Measurements from ENCODE around the gene SSBP4.

The SSBP4 gene

GRCh38 chr19:18384775-18385174, 34.4 kb upstream of the SSBP4 start:
- Histone ChIP-seq H3K4me1 (ENCODE audit: insufficient read depth, insufficient read length) (peaks cover 12% of the 10 kb centered on the region), H3K9me3 (ENCODE audit: insufficient read depth, low read length) (no peaks in the 10 kb centered on the region), H3K4me3 (ENCODE audit: insufficient read length, low read depth) (no peak overlapping the region), H3K27me3 (ENCODE audit: insufficient read depth, insufficient read length) (peaks cover 36% of the 10 kb centered on the region), H3K9ac (ENCODE audit: insufficient read length, low read depth) (no peak overlapping the region), H3K36me3 (ENCODE audit: insufficient read depth, insufficient read length, low read length) (no peaks in the 10 kb centered on the region)
- TF ChIP-seq SUZ12 (IDR thresholded peaks at IDR 0.05; ENCODE audit: extremely low read depth, insufficient read depth, insufficient read length) = no peak
- TF ChIP-seq YY1 (IDR thresholded peaks at IDR 0.05; ENCODE audit: insufficient read depth, insufficient read length) = no peak
- TF ChIP-seq ZNF274 (IDR thresholded peaks at IDR 0.05; ENCODE audit: low read depth, low read length) = no peak
- DNase-seq (ENCODE audit: low read depth, low spot score) = no peak

DNA sequence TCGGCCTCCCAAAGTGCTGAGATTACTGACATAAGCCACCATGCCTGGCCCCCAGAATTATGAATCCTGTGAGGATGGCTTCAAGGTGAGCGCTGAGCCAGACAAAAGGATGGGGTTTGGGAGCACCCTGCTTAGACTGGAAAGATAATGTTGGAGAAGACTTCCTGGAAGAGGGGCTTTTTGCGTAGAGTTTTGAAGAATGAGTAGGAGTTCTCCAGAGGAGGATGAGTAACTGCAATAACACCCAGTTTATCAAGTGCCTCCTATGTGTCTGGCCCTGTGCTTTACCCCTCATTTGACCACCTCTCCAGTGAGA, 33.9 kb upstream of the SSBP4 start:
- DNase-seq (ENCODE audit: low read depth, low spot score) = no peak
- Histone ChIP-seq H3K36me3 (ENCODE audit: insufficient read depth, insufficient read length, low read length) (no peaks in the 10 kb centered on the region), H3K9me3 (ENCODE audit: insufficient read depth, low read length) (no peaks in the 10 kb centered on the region), H3K4me1 (ENCODE audit: insufficient read depth, insufficient read length) (peaks cover 12% of the 10 kb centered on the region), H3K27me3 (ENCODE audit: insufficient read depth, insufficient read length) (peaks cover 40% of the 10 kb centered on the region), H3K4me3 (ENCODE audit: insufficient read length, low read depth) (no peak overlapping the region), H3K9ac (ENCODE audit: insufficient read length, low read depth) (no peak overlapping the region)
- TF ChIP-seq ZNF274 (IDR thresholded peaks at IDR 0.05; ENCODE audit: low read depth, low read length) (no peak), YY1 (IDR thresholded peaks at IDR 0.05; ENCODE audit: insufficient read depth, insufficient read length) (no peak), SUZ12 (IDR thresholded peaks at IDR 0.05; ENCODE audit: extremely low read depth, insufficient read depth, insufficient read length) (no peak)

- peaks cover 12% of the 10 kb centered on the region for H3K4me1 ChIP-seq (ENCODE audit: insufficient read depth, insufficient read length)
- DNase-seq (ENCODE audit: low read depth, low spot score) = peak; percentile 38
- TF ChIP-seq YY1 (IDR thresholded peaks at IDR 0.05; ENCODE audit: insufficient read depth, insufficient read length) (no peak), SUZ12 (IDR thresholded peaks at IDR 0.05; ENCODE audit: extremely low read depth, insufficient read depth, insufficient read length) (no peak), ZNF274 (IDR thresholded peaks at IDR 0.05; ENCODE audit: low read depth, low read length) (no peak)
- H3K36me3 ChIP-seq (ENCODE audit: insufficient read depth, insufficient read length, low read length) = no peaks in the 10 kb centered on the region
- H3K9me3 ChIP-seq (ENCODE audit: insufficient read depth, low read length) = no peaks in the 10 kb centered on the region
- peak within 1 kb of the TSS; percentile 13 for H3K4me3 ChIP-seq (ENCODE audit: insufficient read length, low read depth)
- no peak within 1 kb of the TSS for H3K9ac ChIP-seq (ENCODE audit: insufficient read length, low read depth)
- peaks cover 40% of the 10 kb centered on the region for H3K27me3 ChIP-seq (ENCODE audit: insufficient read depth, insufficient read length)
These were observed 33.3 kb upstream of the SSBP4 start, which contains the start of gene GDF15 for GRCh38 chr19:18385675-18386542. Gene GDF15 (plus strand): TSS chr19:18386158. CDS start chr19:18386190, 32 bp downstream.

GRCh38 chr19:18386543-18387271, 32.5 kb upstream of the SSBP4 start:
- H3K9ac ChIP-seq (ENCODE audit: insufficient read length, low read depth) = no peak overlapping the region
- TF ChIP-seq ZNF274 (IDR thresholded peaks at IDR 0.05; ENCODE audit: low read depth, low read length) = no peak
- no peak for TF ChIP-seq YY1 (IDR thresholded peaks at IDR 0.05; ENCODE audit: insufficient read depth, insufficient read length)
- no peak for TF ChIP-seq SUZ12 (IDR thresholded peaks at IDR 0.05; ENCODE audit: extremely low read depth, insufficient read depth, insufficient read length)
- no peak for DNase-seq (ENCODE audit: low read depth, low spot score)
- H3K4me3 ChIP-seq (ENCODE audit: insufficient read length, low read depth) = peak overlapping the region; percentile 13
- H3K36me3 ChIP-seq (ENCODE audit: insufficient read depth, insufficient read length, low read length) = no peaks in the 10 kb centered on the region
- no peaks in the 10 kb centered on the region for H3K9me3 ChIP-seq (ENCODE audit: insufficient read depth, low read length)
- H3K27me3 ChIP-seq (ENCODE audit: insufficient read depth, insufficient read length) = peaks cover 40% of the 10 kb centered on the region
- peaks cover 12% of the 10 kb centered on the region for H3K4me1 ChIP-seq (ENCODE audit: insufficient read depth, insufficient read length)

DNA sequence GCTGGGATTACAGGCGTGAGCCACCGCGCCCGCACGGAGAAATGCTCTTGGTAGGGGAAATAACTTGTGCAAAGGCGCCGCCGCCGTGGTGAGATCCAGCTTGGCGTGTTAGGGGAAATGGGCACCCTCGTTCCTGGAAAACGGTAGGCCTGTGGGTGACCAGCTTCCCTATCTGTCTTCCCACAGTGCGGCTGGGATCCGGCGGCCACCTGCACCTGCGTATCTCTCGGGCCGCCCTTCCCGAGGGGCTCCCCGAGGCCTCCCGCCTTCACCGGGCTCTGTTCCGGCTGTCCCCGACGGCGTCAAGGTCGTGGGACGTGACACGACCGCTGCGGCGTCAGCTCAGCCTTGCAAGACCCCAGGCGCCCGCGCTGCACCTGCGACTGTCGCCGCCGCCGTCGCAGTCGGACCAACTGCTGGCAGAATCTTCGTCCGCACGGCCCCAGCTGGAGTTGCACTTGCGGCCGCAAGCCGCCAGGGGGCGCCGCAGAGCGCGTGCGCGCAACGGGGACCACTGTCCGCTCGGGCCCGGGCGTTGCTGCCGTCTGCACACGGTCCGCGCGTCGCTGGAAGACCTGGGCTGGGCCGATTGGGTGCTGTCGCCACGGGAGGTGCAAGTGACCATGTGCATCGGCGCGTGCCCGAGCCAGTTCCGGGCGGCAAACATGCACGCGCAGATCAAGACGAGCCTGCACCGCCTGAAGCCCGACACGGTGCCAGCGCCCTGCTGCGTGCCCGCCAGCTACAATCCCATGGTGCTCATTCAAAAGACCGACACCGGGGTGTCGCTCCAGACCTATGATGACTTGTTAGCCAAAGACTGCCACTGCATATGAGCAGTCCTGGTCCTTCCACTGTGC, 30.9 kb upstream of the SSBP4 start:
- peak overlapping the region; percentile 73 for H3K9ac ChIP-seq (ENCODE audit: insufficient read length, low read depth)
- no peak for TF ChIP-seq ZNF274 (IDR thresholded peaks at IDR 0.05; ENCODE audit: low read depth, low read length)
- TF ChIP-seq YY1 (IDR thresholded peaks at IDR 0.05; ENCODE audit: insufficient read depth, insufficient read length) = no peak
- TF ChIP-seq SUZ12 (IDR thresholded peaks at IDR 0.05; ENCODE audit: extremely low read depth, insufficient read depth, insufficient read length) = no peak
- peaks cover 12% of the 10 kb centered on the region for H3K4me1 ChIP-seq (ENCODE audit: insufficient read depth, insufficient read length)
- H3K36me3 ChIP-seq (ENCODE audit: insufficient read depth, insufficient read length, low read length) = no peaks in the 10 kb centered on the region
- peak; percentile 68 for DNase-seq (ENCODE audit: low read depth, low spot score)
- no peaks in the 10 kb centered on the region for H3K9me3 ChIP-seq (ENCODE audit: insufficient read depth, low read length)
- peak overlapping the region; percentile 34 for H3K4me3 ChIP-seq (ENCODE audit: insufficient read length, low read depth)
- peaks cover 40% of the 10 kb centered on the region for H3K27me3 ChIP-seq (ENCODE audit: insufficient read depth, insufficient read length)

DNA sequence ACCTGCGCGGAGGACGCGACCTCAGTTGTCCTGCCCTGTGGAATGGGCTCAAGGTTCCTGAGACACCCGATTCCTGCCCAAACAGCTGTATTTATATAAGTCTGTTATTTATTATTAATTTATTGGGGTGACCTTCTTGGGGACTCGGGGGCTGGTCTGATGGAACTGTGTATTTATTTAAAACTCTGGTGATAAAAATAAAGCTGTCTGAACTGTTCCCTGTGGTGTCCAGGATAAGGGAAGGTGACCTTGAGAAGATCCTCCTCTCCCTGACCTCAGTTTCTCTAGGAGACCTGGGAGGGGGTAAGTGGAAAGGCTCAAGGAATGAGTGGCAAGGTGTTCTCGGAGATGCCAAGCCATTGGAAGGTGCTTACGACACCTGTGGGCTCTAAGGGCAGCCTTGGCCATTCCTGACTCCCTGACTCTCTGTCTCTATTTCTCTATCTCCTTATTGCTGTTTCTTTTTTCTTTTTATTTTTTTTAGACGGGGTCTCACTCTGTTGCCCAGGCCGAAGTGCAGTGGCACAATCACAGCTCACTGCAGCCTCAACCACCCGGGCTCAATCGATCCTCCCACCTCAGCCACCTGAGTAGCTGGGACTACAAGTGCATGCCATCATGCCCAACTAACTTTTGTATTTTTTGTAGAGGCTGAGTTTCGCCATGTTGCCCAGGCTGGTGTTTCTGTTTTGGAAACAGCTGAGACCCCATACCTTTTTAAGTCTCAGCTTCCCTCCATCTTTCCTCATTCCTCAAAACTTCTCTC, 30.1 kb upstream of the SSBP4 start:
- Histone ChIP-seq H3K27me3 (ENCODE audit: insufficient read depth, insufficient read length) (peaks cover 40% of the 10 kb centered on the region), H3K4me1 (ENCODE audit: insufficient read depth, insufficient read length) (peaks cover 12% of the 10 kb centered on the region), H3K9ac (ENCODE audit: insufficient read length, low read depth) (no peak overlapping the region), H3K9me3 (ENCODE audit: insufficient read depth, low read length) (no peaks in the 10 kb centered on the region), H3K4me3 (ENCODE audit: insufficient read length, low read depth) (no peak overlapping the region), H3K36me3 (ENCODE audit: insufficient read depth, insufficient read length, low read length) (no peaks in the 10 kb centered on the region)
- DNase-seq (ENCODE audit: low read depth, low spot score) = no peak
- TF ChIP-seq SUZ12 (IDR thresholded peaks at IDR 0.05; ENCODE audit: extremely low read depth, insufficient read depth, insufficient read length) (no peak), ZNF274 (IDR thresholded peaks at IDR 0.05; ENCODE audit: low read depth, low read length) (no peak), YY1 (IDR thresholded peaks at IDR 0.05; ENCODE audit: insufficient read depth, insufficient read length) (no peak)
